GM21381 (cell line): ENCODE data around the gene ERO1B.
A peak's percentile ranks its signal among the peaks of the same experiment; 100 is the strongest.

ENCODE experiments used
- ATAC-seq: cut with Tn5 transposase; IDR thresholded peaks from one replicate; pipeline ENCODE4 v1.9.1; 2021; ENCODE audit warnings: mild to moderate bottlenecking, moderate library complexity; ENCODE audit not compliant: unreplicated experiment

ERO1B gene

DNA sequence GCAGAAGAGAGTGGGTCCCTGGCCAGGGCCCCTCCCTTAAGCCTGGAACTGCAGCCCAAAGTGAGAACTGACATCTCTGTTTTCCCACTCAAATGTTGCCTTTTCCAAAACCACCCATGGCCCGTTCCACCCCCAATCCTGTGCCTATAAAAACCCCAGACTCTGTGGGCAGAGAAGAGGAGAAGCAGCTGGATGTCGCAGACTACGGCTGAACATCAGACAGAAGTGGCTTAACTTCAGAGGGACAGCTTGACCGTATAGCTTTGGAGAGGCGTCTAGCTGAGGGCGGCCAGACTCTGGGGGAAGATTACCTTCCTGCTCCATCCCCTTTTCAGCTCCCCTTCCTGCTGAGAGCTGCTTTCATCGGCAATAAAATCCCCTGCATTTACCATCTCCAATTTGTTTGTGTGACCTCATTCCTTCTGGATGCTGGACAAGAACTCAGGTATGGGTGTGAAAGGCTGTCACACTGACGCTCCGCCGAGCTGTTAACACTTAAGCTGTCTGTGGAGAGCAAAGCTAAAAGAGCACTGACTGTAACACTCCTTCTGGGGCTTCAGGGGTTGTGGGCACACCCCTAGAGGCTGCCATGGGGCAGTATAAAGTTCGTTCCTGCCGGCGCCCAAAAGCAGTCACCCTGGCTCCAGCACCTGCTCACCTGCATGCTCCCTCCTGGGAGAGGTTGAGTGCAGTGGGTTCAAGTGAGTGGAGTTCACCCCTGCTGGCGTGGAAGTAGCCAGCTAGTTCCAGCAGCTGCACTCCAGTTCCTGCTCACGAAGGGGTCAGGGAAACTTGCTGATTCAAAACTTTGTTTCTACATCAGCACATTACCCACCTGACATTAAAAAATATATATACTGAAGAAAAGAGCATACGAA, 19.6 kb upstream of the ERO1B start:
- no peak for ATAC-seq

DNA sequence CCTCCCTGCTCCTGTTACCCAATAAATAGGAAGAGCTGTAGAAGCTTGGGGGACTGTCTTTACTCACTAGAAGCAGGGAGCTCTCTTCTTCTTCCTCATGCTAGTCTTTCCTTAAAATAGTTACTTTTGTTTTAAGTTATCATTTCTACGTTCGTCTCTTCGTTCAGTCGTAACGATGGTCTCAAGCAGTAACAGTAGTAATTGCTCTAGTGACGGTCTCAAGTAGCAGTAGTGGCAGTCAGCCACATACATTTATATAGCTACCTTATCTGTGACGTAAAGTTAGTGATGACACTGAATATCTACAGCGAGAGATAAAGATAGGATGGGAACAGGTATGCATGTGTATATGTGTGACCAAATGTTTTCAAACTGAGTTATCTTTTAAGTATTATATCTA, 15.4 kb upstream of the ERO1B start:
- no peak for ATAC-seq

DNA sequence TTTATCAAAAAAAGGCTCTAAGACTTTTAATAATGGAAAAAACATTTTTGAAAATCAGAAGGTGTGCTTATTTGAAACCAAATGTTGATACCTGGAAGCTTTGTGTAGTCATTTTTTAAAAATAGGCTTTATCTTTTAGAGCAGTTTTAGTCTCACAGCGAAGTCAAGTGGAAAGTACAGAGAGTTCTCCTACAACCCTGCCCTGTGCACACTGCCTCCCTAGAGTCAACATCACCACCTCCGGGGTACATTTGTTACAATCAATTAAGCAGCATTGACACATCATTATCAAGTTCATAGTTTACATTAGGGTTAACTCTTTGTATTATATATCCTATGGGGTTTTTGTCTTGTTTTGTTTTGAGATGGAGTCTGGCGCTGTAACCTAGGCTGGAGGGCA, 10.7 kb upstream of the ERO1B start:
- ATAC-seq, result no peak

DNA sequence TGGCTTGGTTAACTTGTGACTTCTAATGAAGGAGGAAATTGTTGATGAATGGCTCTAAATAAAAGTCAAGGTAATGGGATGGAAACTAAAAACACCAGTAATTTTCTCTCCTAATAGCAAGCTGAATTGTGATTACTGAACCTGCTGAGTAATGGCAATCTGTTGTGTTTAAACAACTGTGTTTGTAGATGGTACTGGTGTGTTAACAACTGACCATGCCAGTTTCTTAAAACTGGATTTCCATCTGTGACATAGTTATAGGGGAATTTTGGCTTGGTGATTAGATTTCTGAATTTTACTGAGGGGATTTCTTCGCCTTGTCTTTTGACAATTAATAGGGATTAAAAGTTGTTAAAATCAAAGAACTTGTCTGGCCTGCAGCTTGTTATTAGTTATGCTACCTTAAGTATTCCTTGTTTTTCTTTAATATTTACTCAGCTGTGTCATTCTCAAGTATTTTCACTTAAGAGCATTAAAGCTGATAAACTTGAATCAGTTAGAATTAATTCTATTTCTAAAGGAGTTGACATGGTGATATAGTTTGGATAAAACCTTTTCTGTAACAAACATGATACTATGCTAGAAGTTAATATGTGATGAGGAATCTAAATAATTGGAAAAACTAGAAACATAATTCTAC, 7.9 kb upstream of the ERO1B start:
- ATAC-seq, result no peak

DNA sequence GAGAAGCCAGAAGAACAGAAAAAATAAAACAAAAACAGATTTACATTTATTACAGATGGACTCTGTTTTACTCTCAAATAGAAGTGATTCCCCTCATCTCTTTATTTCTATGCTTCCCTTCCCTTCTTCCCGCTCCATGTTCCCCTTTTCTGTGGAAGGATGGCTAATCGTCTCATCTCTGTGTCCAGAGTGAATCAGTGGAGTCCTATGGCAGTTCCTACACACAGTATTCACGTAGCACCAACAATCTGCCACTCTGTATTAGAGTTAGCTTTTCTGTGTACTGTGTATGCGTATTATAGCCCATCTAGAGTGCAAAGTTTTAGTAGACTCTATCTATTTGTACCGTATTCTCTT, 6.8 kb upstream of the ERO1B start:
- no peak for ATAC-seq

DNA sequence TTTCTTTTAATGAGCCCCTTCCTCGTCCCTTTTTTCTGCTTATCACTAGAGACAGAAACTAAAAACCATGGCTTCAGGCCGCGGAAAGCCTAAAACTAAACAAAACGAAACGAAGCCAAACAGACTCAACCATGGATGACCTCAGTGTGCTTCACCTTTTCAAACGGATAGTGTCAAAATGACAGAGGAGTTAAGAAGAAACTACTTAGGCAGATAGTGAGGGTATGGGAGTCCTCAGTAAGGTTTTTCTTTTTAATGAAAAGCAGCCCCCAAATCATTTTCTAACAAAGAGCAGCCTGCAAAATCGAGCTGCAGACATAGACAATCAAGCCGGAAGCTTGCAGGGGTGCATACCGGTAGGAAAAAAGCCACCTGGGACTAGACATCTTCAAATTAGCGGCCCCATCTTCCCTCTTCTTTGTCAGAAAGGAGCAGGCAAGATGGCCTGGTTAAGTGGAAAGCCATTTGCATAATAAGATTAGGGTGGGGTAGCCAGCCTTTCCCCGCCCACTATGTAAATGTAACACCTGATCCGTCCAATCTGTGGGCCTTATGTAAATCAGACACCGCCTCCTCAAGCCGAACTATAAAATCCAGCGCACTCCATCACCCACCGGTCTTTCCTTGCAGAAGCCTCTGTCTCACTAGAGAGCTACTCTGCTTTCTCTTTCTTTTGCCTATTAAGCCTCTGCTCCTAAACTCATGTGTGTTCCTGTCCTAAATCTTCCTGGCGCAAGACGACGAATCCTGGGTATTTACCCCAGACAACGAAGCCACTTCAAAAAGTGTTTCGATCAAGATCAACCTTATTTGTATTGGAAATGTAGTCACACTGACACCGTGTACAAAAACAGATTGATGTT, 6.2 kb upstream of the ERO1B start:
- no peak for ATAC-seq

DNA sequence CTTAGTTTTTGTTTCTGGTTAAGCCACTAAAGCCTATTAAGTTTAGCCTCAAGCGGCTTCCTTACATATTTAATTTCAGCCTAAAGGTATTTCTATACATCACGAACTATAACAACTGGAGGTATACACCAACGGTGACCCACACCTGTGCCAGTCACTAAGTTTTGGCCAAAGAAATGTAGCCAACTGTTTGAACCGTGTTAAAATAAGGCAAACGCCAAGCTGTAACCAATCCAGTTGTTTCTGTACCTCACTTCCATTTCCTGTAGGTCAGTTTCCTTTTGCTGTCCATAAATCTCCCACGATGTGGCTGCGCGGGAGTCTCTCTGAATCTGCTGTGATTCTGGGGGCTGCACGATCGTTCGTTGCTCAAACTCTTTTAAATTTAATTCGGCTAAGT, 5.6 kb upstream of the ERO1B start:
- no peak for ATAC-seq

DNA sequence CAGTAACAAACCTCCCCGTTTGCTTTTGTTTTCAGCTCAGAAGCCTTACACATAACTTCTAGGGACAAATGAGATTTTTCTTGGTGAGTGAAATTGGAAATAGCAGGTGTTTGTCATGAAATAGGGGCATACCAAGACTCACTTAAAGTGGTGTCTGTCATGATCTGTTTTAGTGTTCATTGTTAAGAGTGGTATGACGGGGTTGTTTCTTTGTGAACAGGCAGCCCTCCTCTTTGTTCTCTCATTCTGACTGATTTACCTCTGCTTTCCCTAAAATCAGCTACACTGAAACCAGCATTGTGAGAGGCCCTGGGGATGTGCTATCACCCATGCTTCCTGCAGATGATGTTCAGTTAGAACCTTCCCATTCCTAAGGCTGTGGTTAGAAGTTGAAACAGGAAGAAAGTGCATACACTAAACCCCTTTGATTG, 2.5 kb upstream of the ERO1B start:
- ATAC-seq, result peak; percentile 39

DNA sequence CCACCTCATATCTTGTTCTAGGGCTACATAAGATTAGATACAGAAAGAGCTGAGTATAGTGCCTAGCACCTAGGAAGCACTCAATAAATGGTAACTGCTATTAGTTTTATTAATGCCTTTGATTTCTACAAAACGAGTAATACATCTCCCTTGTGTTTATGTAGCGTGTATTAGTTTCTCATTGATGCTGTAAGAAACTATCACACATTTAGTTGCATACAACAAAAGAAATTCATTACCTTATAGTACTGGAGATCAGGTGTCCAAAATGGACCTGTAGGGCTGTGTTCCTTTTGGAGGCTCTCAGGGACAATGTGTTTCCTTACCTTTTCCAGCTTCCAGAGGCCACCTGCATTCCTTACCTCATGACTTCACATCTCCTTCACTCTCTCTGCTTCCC, 961 bp upstream of the ERO1B start:
- no peak for ATAC-seq

DNA sequence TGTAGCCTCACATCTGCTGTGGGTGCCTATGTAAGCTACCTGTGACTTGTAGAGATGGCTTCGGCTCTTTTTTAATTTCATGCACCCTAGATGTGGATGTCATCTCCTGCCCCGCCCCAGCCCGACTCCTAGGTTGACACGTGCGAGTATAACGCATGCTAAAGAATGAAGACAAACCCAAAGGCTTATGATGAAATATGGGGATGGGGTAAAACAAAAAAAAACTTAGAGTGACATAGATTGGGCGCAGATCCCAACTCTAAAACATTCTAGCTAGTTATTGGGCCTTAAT, 613 bp upstream of the ERO1B start:
- ATAC-seq, result no peak

DNA sequence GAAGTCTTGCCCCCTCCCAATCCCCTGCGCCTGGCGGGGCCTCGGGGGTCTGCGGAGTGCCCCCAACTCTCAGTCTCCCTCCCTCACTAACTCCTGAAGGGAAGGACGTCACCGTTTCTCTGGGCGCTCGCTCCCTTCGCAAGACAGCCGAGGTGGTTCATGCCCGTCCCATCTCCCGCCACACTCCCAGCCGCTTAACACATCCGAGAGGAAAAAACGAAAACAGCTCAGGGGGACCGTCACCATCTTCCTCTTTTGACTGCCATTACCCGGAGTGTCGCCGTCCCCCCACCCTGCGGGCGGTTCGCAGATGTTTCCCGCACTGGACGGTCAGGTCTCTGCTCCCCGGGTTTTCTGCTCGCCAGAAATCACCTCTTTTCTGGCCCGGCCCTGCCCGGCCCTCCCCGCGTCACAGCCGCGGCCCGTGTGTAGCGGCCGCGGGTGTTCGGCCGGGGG, 532 bp downstream of the ERO1B start:
- peak; percentile 23 for ATAC-seq

DNA sequence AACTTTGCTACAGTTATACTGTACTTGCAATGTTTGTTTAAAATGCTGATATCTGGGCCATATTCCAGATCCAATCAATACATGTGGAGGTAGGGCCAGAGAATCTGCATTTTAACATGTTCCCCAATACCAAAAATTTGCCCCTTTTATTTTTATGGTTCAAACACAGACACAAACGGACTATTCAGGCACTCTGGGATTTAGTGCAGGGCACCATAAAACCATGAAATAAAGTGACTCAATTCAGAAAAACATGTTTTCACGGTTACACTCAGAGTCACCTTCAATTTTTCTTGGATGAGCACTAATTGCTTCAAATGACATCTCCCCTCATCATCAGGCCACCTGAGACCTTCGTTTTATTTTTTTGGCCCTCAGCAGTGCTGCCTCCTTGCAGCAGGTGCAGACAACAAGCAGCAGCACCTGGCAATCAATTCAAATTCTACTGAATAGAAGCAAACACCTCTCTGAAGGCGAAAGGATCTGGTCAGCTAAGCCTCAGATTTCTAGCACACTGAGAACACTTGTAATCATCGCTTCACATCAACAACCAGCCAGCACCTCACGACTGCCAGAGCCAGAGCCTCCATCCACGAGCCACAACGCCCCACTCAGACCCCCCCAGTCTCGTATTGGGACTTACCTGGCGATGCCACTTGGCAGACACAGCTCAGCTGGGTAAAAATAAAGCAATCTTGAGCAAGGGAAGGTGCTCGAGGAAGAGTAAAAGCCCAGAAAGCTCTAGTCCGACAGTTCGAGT, 1.1 kb downstream of the ERO1B start:
- ATAC-seq, result no peak

DNA sequence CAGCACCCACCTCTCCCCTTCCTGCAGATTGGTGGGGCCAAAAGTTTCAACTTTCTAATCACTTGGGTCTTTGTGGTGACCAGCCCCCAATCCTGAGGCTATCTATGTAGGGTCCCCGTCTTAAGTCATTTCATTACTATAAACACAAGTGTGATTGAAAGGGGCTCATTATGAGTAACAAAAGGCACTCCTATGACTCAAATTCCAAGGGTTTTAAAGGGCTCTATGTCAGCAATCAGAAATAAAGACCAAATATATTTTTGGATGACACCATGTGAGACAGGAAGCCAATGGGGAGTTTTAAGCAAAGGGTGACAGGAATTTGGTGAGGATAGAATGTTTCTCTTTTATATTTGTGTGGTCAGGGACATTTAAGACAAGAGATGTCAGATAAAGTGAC, 6.2 kb downstream of the ERO1B start:
- no peak for ATAC-seq

DNA sequence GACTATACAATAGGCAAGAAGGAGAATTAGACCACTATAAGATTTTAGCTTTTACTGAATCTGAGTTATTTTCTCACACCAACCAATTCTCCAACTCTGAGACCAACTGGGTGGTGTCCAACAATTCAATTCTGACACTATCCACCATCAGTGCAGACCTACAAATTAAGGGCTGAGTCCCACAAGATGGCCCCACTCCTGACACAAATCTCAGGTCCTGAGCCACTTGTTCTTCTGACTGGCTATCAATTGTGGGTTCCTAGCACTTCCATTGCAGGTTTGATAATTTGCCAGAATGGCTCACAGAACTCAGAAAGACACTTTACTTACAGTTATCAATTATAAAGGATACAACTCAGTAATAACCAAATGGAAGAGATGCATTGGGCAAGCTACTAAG, 6.7 kb downstream of the ERO1B start:
- ATAC-seq, result no peak

DNA sequence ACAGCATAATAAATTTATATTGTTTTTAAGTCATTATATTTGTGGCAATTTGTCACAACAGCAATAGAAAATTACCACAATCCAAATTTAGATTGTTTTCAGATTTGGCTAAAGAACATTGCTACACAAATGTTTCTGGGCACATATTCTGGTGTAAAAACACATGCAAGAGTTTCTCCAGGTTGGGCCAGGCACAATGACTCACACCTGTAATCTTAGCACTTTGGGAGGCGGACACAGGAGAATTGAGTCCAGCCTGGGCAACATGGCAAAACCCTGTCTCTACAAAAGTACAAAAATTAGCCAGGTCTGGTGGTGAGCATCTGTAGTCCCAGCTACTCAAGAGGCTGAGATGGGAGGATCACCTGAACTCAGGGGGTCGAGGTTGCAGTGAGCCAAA, 8.4 kb downstream of the ERO1B start:
- ATAC-seq, result no peak

DNA sequence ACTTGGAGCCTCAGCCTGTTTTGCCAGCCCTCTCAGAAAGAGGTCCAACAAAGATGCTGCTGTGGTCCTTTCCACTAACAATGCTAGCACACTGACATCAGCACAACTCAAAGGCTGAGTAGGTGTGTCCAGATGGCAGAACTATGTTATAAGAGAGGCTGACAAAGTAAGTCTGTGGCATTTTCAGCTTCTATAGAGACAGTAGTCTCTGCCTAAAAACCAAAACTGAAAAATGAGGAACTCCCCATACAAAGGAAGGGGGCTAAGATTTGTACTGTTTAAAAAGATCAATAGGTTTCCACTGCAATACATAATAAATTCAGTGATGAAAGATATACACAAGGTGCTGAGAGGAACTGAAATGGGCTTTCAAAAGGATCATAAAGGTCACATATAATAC, 12.3 kb downstream of the ERO1B start:
- no peak for ATAC-seq

DNA sequence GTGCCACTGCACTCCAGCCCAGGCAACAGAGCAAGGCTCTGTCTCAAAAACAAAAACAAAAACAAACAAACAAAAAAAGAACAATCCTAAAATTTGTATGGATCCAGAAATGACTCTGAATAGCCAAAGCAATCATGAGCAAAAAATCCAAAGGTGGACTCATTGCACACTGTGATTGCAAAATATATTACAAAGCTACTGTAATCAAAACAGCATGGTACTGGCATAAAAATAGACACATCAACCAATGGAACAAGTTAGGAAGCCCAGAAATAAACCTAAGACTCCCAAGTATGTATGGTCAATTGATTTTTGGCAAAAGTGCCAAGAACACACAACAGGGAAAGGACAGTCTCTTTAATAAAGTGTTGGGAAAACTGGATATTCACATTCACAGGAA, 19.9 kb downstream of the ERO1B start:
- no peak for ATAC-seq

DNA sequence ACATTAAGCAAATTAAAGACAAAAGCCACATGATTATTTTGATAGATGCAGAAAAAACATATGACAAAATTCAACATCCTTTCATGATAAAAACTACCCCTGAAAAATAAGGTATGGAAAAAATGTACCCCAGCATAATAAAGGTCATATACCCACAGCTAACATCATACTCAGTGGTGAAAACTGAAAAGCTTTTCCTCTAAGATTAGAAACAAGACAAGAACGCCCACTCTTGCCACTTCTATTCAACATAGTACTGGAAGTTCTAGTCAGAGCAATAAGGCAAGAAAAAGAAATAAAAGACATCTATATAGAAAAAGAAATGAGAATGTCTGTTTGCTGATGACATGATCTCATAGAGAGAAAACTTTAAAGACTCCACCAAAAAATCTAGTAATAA, 20.7 kb downstream of the ERO1B start:
- no peak for ATAC-seq

DNA sequence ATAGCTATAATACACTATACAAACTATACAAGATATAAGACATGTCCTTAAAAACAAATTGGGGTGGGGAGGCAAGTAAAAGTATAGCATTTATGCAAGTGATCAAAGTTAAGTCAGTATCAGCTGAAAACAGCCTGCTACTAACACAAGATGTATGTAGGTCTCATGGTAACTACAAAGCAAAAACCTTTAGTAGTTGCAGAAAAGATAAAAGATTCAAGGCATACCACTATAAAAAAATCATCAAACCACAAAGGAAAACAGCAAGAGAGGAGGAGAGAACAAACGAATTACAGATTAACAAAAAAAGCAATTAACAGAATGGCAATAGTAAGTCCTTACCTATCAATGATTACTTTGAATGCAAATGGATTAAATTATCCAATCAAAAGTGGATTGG, 22.7 kb downstream of the ERO1B start:
- no peak for ATAC-seq

DNA sequence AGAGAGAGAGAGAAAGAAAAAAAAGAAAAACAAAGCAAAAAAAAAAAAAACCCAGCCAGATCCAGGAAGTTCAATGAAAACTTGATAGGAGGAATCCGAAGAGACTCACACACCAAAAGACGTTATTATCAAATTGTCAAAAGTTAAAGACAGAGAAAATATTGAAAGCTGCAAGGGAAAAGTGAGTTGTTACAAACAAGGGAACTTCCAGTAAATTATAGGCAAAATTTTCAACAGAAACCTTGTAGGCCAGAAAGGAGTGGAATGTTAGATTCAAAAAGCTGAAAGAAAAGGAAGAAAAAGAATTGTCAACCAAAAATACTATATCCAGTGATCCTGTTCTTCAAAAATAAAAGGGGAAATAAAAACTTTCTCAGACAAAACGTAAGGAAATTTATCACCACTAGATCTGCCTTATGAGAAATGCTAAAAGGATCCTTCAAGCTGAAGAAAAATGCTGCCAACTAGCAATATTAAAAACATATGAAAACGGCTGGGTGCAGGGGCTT, 23.6 kb downstream of the ERO1B start:
- no peak for ATAC-seq

DNA sequence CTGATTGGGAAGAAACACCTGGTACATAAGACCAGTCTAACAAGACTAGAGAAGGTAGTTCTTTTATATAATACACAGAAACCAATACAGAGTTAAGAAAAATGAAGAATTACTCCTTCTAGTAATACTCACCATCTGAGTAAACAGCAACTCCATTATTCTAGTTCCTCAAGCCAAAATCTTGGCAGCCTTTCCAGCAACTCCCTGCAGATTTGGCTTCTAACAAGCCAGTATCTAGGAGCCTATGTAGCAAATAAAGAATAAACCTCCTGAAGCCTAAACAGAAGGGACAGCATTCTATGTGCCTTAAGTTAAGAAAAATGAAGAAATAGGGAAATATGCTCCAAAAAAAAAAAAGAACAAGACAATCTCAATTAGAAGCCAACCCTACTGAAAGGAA, 24.5 kb downstream of the ERO1B start:
- ATAC-seq, result no peak
